GM12865 (cell line): ENCODE data around the gene INPP5A.

Source experiments
- DNase-seq: peaks from one replicate; pipeline ENCODE4 v3.0.0; 2010; ENCODE audit warnings: low read depth
- H3K4me3 ChIP-seq: 2 replicates; pipeline ENCODE4 v1.5.1; 2011; ENCODE audit warnings: mild to moderate bottlenecking, low read depth, low read length, control low read depth
- CTCF ChIP-seq: IDR thresholded peaks from 2 replicates; pipeline ENCODE4 v1.5.1; 2011; ENCODE audit warnings: low read length, control low read depth, low read depth, inconsistent platforms; ENCODE audit not compliant: insufficient read depth; ENCODE audit errors: missing control alignments

INPP5A gene

DNA sequence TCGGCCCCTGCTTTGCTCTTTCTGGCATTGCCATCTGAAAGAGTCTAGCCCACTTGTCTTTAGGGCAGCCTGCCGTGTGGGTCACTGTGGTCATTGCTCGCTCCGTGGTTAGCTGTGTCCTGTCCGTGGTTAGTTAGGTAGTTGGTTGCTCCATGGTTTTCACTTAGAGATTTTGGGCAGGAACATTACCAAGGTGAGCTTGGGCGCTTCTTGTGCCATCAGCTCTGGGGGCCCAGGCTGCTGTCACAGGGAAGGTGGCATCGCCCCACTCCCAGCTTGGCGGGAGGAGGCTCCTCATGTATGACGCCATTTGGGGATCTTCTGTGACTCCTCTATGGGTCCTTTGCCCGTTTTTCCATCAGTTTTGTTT, 53.1 kb downstream of the INPP5A start:
- no peak for DNase-seq
- no peak for TF ChIP-seq CTCF
- no peak overlapping the region for H3K4me3 ChIP-seq

GRCh38 chr10:132591166-132591971, 53.8 kb downstream of the INPP5A start:
- DNase-seq = no peak
- no peak overlapping the region for H3K4me3 ChIP-seq
- no peak for TF ChIP-seq CTCF

GRCh38 chr10:132592790-132593383, 55.3 kb downstream of the INPP5A start:
- TF ChIP-seq CTCF = no peak
- peak; percentile 35 for DNase-seq
- no peak overlapping the region for H3K4me3 ChIP-seq

DNA sequence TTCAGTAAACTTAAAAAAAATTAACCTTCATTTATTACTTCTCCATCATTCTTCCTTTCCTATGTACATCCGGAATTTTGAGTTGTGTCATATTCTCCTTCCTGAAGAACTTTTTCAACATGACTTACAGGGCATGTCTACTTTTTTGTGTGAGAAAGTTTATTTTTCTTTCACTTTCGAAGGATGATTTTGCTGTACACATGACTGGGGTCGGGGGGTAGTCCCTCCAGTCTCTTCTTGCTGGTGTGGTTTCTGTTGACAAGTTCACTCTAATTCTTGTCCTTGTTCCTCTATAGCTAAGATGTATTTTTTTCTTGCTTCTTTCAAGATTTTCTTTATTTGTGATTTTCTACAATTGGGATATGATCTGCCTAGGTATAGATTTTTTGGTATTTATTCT, 55.8 kb downstream of the INPP5A start:
- no peak for TF ChIP-seq CTCF
- DNase-seq = peak; percentile 76
- H3K4me3 ChIP-seq = no peak overlapping the region

- H3K4me3 ChIP-seq = no peak overlapping the region; the same call in 1 of the 2 replicates
- DNase-seq = peak; percentile 71
- TF ChIP-seq CTCF = no peak
These were observed 56.6 kb downstream of the INPP5A start for GRCh38 chr10:132593900-132594876.

- H3K4me3 ChIP-seq = no peak overlapping the region
- TF ChIP-seq CTCF = no peak
- no peak for DNase-seq
These were observed 57.4 kb downstream of the INPP5A start for GRCh38 chr10:132595021-132595420.
